ENCODE results near the gene ZPBP.

The ZPBP gene

GRCh38 chr7:49911909-49912308, 181.1 kb downstream of the ZPBP start:
- no peaks in the 10 kb centered on the region for H3K4me1 ChIP-seq (ENCODE audit: insufficient read depth, low read length)
- no peak overlapping the region for H3K27ac ChIP-seq (ENCODE audit: low read depth, low read length)
- no peak overlapping the region for H3K4me3 ChIP-seq (ENCODE audit: low read depth in 1 of 2, low read length in 2 of 2)
- H3K9me3 ChIP-seq (ENCODE audit: low read length): no peaks in the 10 kb centered on the region
- H3K36me3 ChIP-seq (ENCODE audit: insufficient read depth, low read length): no peaks in the 10 kb centered on the region
- no peaks in the 10 kb centered on the region for H3K27me3 ChIP-seq (ENCODE audit: control insufficient read depth in 1 of 2, insufficient read depth in 2 of 2, low read length in 2 of 2)
- H3K9ac ChIP-seq (ENCODE audit: low read length): no peak overlapping the region

GRCh38 chr7:49894543-49894942, 198.5 kb downstream of the ZPBP start:
- Histone ChIP-seq H3K27ac (ENCODE audit: low read depth, low read length) (no peak overlapping the region), H3K36me3 (ENCODE audit: insufficient read depth, low read length) (no peaks in the 10 kb centered on the region), H3K4me1 (ENCODE audit: insufficient read depth, low read length) (no peaks in the 10 kb centered on the region), H3K4me3 (ENCODE audit: low read depth in 1 of 2, low read length in 2 of 2) (no peak overlapping the region), H3K27me3 (ENCODE audit: control insufficient read depth in 1 of 2, insufficient read depth in 2 of 2, low read length in 2 of 2) (no peaks in the 10 kb centered on the region), H3K9ac (ENCODE audit: low read length) (no peak overlapping the region), H3K9me3 (ENCODE audit: low read length) (no peaks in the 10 kb centered on the region)

DNA sequence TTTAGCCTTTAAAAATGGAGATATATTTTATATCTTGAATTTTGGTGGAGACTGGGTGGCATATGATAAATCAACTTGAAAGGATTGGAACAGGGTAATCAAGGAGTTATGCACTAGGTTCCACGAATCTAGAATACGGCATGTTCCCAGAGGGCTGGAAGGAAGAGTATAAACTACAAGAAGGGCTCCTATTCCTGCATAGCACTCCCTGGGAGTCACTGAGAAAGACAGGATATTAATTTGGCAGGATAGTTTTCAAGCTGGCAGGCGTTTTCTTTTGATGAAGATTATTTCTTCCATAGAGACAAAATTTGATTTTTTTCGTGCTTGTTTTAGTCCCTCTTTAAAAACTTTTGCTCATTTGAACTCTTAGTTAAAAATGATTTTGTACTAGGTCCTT, 199.9 kb downstream of the ZPBP start:
- no peaks in the 10 kb centered on the region for H3K9me3 ChIP-seq (ENCODE audit: low read length)
- no peak overlapping the region for H3K9ac ChIP-seq (ENCODE audit: low read length)
- no peaks in the 10 kb centered on the region for H3K36me3 ChIP-seq (ENCODE audit: insufficient read depth, low read length)
- H3K4me3 ChIP-seq (ENCODE audit: low read depth in 1 of 2, low read length in 2 of 2): no peak overlapping the region
- no peaks in the 10 kb centered on the region for H3K4me1 ChIP-seq (ENCODE audit: insufficient read depth, low read length)
- no peaks in the 10 kb centered on the region for H3K27me3 ChIP-seq (ENCODE audit: control insufficient read depth in 1 of 2, insufficient read depth in 2 of 2, low read length in 2 of 2)
- no peak overlapping the region for H3K27ac ChIP-seq (ENCODE audit: low read depth, low read length)

- no peaks in the 10 kb centered on the region for H3K36me3 ChIP-seq (ENCODE audit: insufficient read depth, low read length)
- H3K9me3 ChIP-seq (ENCODE audit: low read length): no peaks in the 10 kb centered on the region
- no peaks in the 10 kb centered on the region for H3K4me1 ChIP-seq (ENCODE audit: insufficient read depth, low read length)
- H3K4me3 ChIP-seq (ENCODE audit: low read depth in 1 of 2, low read length in 2 of 2): no peak overlapping the region
- H3K27me3 ChIP-seq (ENCODE audit: control insufficient read depth in 1 of 2, insufficient read depth in 2 of 2, low read length in 2 of 2): no peaks in the 10 kb centered on the region
- no peak overlapping the region for H3K27ac ChIP-seq (ENCODE audit: low read depth, low read length)
- H3K9ac ChIP-seq (ENCODE audit: low read length): no peak overlapping the region
These were observed 200.6 kb downstream of the ZPBP start for GRCh38 chr7:49892481-49892880.

Measured in muscle layer of colon (tissue), 2 donors.